ENCODE results near the gene GINS3.
"Not testable (repeated sequence)": the region's sequence is repeated elsewhere in the genome, so short reads cannot be mapped to it uniquely, and the experiment has no call there.

GINS3 gene

GRCh38 chr16:58393138-58393504 is 850 bp downstream of the GINS3 start:
- DNase-seq = no peak

GRCh38 chr16:58396897-58397296 is 4.6 kb downstream of the GINS3 start:
- not testable (repeated sequence) for DNase-seq

- DNase-seq = no peak
Measured at GRCh38 chr16:58399718-58400633, 7.7 kb downstream of the GINS3 start.

GRCh38 chr16:58401305-58401704 is 9.0 kb downstream of the GINS3 start:
- DNase-seq = not testable (repeated sequence)

- DNase-seq = no peak
Measured at GRCh38 chr16:58402796-58403195, 10.5 kb downstream of the GINS3 start.

- DNase-seq = no peak
Measured at GRCh38 chr16:58409316-58409973, 17.2 kb downstream of the GINS3 start.

GRCh38 chr16:58411336-58411735 is 19.1 kb downstream of the GINS3 start:
- no peak for DNase-seq

- no peak for DNase-seq
Measured at GRCh38 chr16:58411736-58412614, 19.7 kb downstream of the GINS3 start.

GRCh38 chr16:58412615-58412970 is 20.3 kb downstream of the GINS3 start:
- DNase-seq = not testable (repeated sequence)

GRCh38 chr16:58413359-58413758 is 21.1 kb downstream of the GINS3 start:
- DNase-seq = no peak

- no peak for DNase-seq
Measured at GRCh38 chr16:58415003-58415402, 22.7 kb downstream of the GINS3 start.

GRCh38 chr16:58415961-58416360 is 23.7 kb downstream of the GINS3 start:
- DNase-seq = not testable (repeated sequence)

- DNase-seq = no peak
Measured at GRCh38 chr16:58417035-58417434, 24.8 kb downstream of the GINS3 start.

GRCh38 chr16:58417600-58417999 is 25.3 kb downstream of the GINS3 start:
- DNase-seq = no peak

- DNase-seq = no peak
Measured at GRCh38 chr16:58418026-58418425, 25.8 kb downstream of the GINS3 start.

- no peak for DNase-seq
Measured at GRCh38 chr16:58418601-58419000, 26.3 kb downstream of the GINS3 start.

- DNase-seq = no peak
Measured at GRCh38 chr16:58419241-58419990, 27.1 kb downstream of the GINS3 start.

GRCh38 chr16:58421059-58421458 is 28.8 kb downstream of the GINS3 start:
- no peak for DNase-seq

- no peak for DNase-seq
Measured at GRCh38 chr16:58421529-58421928, 29.3 kb downstream of the GINS3 start.

GRCh38 chr16:58422809-58423208 is 30.5 kb downstream of the GINS3 start:
- no peak for DNase-seq

GRCh38 chr16:58425245-58425644 is 33.0 kb downstream of the GINS3 start:
- no peak for DNase-seq

- DNase-seq = peak; percentile 23
Measured at GRCh38 chr16:58425756-58426494, 33.7 kb downstream of the GINS3 start.
